ENCODE measurements around the gene KCNJ9.

GRCh38 chr1:160097151-160097910 is 16.0 kb downstream of the KCNJ9 start:
- TF ChIP-seq EP300 (IDR thresholded peaks at IDR 0.05; ENCODE audit: borderline replicate concordance in 1 of 2, control insufficient read depth in 1 of 2, low read depth in 2 of 2, low read length in 2 of 2), result no peak
- no peak for TF ChIP-seq GABPA (IDR thresholded peaks at IDR 0.05; ENCODE audit: low read depth)
- TF ChIP-seq BRCA1 (IDR thresholded peaks at IDR 0.05; ENCODE audit: low read depth, low read length), result no peak
- TF ChIP-seq, protein P1, sequence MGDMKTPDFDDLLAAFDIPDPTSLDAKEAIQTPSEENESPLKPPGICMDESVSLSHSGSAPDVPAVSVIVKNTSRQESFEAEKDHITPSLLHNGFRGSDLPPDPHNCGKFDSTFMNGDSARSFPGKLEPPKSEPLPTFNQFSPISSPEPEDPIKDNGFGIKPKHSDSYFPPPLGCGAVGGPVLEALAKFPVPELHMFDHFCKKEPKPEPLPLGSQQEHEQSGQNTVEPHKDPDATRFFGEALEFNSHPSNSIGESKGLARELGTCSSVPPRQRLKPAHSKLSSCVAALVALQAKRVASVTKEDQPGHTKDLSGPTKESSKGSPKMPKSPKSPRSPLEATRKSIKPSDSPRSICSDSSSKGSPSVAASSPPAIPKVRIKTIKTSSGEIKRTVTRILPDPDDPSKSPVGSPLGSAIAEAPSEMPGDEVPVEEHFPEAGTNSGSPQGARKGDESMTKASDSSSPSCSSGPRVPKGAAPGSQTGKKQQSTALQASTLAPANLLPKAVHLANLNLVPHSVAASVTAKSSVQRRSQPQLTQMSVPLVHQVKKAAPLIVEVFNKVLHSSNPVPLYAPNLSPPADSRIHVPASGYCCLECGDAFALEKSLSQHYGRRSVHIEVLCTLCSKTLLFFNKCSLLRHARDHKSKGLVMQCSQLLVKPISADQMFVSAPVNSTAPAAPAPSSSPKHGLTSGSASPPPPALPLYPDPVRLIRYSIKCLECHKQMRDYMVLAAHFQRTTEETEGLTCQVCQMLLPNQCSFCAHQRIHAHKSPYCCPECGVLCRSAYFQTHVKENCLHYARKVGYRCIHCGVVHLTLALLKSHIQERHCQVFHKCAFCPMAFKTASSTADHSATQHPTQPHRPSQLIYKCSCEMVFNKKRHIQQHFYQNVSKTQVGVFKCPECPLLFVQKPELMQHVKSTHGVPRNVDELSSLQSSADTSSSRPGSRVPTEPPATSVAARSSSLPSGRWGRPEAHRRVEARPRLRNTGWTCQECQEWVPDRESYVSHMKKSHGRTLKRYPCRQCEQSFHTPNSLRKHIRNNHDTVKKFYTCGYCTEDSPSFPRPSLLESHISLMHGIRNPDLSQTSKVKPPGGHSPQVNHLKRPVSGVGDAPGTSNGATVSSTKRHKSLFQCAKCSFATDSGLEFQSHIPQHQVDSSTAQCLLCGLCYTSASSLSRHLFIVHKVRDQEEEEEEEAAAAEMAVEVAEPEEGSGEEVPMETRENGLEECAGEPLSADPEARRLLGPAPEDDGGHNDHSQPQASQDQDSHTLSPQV (IDR thresholded peaks at IDR 0.05), result no peak
- no peak for TF ChIP-seq POLR2AphosphoS2 (IDR thresholded peaks at IDR 0.05; ENCODE audit: low read depth, low read length)
- TF ChIP-seq USF2 (IDR thresholded peaks at IDR 0.05; ENCODE audit: borderline replicate concordance, low read depth, low read length), result no peak
- TF ChIP-seq EZH2 (IDR thresholded peaks at IDR 0.05; ENCODE audit: borderline replicate concordance, control insufficient read depth, low read depth, low read length), result no peak
- no peak for TF ChIP-seq E2F8 (IDR thresholded peaks at IDR 0.05; ENCODE audit: low read depth, partially characterized antibody)
